ENCODE measurements around the gene CAST.

The CAST gene

DNA sequence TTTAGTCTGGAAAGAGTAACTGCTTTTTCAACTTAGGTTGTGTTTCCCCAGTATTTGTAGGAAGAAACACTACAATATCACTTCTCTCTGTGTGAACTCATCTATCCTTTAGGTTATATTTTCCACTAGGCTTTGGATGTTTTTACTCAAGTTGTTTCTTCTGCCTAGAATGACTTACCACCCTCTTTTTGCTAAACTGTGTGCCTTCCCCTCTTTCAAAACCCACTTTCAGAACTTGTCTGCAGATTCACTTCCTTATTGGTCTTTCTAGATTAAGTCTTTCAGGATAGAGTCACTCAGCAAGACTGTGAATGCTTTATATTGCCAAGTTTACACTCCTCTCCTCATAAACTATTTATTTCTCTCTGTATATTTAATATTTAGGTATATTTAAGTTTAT, 14.2 kb upstream of the CAST start:
- DNase-seq: no peak

DNA sequence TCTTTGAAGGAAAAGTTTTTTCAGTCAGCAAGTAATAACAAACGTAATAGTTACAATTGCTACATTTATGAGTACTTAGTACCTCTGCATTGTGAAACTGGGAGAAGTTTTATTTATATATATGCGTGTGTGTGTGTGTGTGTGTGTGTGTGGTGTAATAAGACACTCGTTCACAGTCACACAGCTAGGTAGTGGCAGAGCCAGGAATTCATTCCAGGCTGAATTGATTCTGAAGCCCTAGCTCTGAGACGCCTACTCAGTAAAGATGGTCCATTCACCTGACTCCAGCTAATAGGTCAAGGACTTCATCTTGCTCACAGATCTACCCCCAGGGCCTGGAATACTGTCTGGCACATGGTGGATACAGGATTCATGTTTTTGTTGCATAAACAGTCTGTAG, 13.6 kb upstream of the CAST start:
- DNase-seq: peak; percentile 45

DNA sequence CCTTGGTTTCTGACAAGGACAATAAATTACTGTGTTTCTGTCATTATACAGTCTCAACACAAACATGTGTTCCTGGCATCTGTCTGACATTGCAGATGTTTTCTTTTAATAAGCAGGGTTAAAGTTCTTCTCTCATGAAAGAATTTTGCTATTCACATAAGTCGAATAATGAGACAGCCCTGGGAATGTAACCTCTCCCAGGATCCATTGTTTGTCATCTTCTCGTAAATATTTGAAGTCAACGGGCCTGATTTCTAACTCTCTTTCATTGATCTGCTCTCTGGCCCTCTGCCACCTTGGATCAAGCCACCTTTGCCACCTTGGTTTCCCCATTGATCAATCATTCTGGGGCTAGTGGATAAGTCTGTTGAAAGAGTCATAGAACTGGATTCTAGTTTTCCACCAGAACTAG, 12.9 kb upstream of the CAST start:
- DNase-seq: no peak

DNA sequence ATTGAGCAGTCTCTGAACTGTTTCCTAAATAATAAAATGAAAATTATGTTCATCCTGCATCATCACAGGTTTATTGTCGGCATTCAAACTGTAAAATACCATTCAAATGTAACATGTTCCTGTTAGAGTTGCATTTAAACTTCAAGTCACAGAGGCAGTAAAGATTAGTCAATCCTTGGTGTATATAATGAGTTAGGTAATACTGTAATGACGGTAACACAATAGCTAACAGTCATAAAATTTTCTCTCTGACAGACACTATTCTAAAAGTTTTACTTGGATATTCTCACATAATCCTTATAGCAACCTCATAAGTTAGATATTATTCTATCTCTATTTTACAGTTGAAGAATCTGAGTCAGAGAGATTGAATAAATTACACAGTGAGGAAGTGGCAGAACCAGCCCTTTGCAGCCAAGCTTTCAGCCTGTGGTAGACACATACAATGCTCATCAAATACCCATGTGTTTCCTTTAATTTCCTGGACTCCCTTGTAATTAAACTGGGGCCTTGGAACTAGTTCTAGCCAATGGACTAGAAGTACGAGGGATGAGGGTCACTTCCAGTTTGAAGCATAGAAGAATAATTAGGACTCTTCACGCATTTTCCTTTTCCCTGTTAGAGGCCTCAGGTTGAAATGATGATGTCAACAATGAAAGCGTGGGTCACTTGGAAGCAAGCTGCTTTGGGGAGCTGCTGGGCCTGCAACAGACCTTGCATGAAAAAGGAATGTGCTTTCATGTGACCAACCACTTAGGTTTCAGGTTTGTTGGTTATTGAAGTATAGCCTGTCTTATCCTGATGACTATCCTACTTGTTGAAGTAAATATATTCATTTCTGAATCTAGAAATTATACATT, 12.3 kb upstream of the CAST start:
- DNase-seq: no peak

DNA sequence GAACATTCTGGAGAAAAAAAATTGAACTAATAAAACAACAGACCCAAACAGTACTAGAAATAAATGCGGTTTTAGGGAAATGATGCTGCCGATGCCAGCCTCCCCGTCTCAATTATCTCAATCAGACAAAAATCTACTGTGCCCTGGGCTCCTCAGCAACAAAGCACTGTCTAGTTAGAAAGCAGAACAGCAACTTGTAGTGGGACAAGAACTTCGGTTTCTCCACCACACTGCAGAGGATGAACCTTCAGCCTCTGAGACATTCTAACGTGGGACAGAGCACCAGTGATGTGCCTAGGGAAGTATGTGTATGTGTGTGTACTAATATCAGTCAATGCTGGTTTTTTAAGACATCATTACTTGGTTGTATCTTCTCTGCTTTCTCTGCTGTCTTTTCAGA, 11.1 kb upstream of the CAST start:
- no peak for DNase-seq

DNA sequence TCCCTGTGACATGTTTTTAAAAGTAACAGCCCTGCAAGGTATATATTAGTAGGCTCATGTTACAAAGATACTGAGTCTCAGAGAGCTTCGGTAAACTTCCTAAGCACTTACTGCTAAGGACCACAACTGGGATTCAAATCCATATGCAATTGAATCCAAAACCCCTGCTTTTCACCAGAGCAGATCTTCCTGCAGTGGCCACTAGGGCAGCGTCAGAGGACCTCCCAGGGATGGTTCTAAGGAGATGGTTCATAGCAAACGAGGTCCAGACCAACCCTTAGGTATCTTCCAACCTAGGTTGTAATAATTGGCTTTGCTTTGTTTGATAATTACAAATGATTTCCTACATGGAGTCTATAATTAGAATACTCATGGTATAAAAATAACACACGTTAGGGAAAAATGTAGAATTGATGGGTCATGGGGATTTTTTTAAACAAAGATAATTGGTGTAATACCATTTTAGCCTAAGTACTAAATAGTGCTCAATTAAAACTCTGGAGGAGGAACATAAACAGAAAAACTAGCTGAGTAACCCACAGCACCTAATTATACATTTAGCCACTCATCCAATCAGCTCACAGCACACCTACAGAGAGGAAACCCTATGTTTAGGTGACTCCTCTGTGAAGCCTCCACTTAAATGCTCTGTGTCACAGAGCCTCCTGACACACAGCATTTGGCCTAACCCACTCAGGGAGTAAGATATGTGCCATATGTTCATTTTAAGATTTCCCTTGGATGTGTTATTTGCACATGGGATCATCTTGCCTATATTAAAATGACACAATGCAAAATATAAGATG, 10.0 kb upstream of the CAST start:
- DNase-seq: no peak

DNA sequence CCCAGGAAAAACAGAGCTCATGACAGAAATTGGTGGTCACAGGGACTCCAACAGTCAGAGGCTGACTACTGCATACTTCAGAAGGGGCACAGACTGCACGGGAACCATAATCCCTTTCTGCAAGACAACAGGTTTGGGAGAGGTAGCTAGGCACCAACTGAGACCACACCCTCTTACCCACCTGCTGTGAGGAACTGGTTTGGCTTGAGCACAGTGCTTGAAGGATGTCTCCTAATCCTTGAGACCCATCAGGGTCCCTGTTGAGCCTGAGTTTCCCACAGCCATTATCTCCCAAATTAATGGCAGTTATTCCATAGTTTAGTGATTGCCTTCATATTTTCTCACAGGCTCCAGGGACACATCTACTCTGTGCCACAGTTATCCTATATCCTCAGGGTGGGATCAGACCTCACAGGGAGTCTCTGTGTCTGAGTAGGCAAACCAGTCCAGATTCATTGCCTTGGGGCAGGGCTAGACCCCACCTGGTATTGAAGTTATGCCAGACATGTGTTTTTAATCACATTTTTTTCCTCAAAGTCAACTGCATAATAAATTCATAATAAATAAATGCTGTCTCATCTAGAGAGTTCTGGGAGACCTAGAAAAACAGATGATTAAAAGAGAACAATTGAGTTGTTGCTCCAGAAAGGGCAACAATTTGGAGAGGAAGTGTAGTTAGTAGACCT, 9.3 kb upstream of the CAST start:
- DNase-seq: peak; percentile 75

DNA sequence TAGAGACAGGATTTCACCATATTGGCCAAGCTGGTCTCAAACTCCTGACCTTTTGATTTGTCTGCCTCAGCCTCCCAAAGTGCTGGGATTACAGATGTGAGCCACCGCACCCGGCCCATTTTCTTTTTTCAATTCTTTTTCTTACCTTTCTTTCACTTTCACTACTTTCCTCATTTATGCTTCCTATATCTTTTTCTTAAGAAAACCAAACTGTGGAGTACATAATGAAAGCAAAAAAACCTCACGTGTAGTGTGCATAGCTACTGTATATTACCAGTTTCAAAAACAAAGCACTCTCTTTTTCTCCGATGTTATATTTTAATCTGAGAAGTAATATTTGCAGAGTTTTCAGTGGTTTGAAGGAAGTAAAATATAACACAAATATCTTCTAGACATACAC, 8.0 kb upstream of the CAST start:
- DNase-seq: no peak

DNA sequence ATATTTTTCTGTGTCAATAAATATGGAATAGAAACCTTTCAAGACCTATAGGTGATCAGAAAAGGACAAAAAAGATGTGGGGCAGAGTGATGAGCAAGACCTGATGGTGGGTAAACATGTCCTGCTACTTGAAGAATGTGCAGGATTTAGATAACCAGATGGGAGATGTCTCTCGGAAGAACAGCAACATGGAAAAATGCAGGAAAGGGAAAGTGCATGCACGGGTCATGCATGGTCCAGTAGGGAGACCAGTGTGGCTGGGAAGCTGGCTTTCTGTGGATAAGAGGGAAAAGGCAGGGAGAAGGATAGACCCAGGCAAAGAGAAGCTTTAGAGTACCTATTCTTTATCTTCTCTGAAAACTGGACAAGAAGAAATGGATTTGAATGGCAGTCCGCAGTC, 7.1 kb upstream of the CAST start:
- no peak for DNase-seq

DNA sequence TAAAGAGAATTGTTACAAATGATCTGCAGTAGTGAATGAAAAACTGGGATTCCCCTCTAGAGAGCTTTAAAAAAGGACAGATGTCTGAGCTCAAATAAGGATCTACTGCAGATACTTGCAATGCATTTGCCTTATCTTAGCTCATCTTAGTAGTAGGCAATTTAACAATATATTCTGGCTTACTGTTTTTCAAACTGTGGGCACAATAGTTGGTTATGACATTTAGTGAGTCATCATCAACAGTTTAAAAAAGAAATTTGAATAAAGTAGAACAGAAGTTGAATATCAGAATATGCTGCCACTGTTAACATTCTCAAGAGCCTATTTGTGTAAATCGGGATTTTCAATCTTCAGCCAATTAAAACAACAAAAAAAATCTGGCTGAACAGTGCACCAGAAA, 6.7 kb upstream of the CAST start:
- no peak for DNase-seq

DNA sequence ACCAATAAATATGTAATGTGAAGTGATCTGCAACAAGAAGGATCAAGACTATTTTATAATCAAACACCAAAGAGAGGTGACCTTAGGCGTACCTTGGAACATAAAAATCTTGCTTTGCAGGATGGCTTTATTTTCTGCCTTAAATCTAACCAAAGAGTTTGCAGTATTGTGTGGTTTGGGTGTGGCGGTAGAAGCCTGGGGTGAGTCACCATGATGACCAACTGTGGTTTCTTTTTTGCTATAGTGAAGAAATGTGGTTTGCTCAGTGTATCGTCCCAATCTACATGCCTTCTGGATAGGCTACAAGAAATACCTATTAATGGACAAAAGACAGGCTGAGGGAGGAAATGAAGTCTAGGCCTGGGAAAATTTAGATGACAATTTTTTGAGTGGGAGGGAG, 5.1 kb upstream of the CAST start:
- DNase-seq: peak; percentile 94

DNA sequence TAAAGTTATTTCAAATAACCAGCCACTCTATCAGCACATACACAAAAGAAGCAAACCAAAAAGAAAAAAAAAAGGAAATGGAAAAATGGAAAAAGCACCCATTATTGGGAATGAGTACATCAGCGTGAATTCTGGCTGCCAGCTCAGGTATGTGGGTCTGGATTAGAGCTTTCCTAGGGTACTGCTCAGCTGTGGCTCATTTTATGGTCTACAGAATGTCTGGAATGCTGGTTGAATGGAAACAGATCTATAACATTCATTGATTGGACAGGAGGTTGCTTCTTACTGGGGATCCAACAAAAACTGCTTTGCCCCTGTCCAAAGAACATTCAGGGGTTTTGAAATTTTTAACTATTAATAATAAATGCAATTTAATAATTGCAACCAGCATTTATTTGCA, 3.9 kb upstream of the CAST start:
- peak; percentile 36 for DNase-seq

DNA sequence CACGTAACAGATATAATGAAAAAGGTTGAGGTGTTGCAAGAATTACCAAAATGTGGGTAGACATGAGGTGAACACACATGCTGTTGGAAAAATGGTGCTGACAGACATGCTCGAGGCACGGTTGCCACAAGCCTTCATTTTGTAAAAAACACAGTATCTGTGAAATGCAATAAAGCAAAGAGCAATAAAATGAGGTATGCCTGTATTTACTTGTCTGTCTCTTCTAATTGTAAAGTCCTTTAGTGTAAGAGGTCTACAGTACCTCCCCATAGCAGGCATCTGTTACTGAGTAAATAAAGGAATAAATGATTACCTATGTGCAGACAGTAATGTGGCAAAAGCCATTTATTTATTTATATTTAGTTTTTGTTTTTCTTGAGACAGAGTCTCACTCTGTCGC, 3.0 kb upstream of the CAST start:
- no peak for DNase-seq

DNA sequence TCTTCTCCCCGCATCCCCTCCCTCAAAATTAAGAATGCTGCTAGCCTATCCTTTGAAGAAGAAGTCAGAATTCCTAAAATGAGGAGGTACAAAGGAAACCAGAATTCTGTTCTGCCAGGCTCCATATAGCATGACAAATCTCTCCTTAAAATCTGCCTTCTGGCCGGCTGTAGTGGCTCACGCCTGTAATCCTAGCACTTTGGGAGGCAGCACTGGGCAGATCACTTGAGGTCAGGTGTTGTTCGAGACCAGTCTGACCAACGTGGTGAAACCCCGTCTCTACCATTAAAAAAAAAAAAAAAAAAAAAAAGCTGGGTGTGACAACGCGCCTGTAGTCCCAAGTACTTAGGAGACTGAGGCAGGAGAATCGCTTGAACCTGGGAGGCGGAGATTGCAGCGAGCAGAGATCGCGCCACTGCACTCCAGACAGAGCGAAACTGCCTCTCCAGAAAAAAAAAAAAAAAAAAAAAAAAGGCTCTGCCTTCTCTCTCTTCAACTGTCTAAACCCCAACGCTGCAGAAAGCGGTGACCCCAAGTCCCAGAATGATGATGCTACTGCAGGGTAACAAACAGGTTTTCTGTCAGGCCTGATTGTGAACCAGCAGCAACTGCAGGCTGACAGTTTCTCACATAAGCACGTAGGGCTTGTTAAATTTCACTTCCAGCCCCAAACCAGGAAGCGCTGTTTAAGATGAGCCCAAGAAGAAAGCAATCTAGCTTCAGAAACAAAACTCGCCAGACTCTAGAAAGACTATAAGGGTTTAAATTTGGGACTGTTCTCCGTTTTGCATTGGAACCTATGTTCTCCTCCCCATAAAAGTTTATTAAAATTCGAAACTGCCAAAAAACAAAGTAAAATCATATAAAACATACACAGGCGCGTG, 963 bp upstream of the CAST start:
- DNase-seq: peak; percentile 49

DNA sequence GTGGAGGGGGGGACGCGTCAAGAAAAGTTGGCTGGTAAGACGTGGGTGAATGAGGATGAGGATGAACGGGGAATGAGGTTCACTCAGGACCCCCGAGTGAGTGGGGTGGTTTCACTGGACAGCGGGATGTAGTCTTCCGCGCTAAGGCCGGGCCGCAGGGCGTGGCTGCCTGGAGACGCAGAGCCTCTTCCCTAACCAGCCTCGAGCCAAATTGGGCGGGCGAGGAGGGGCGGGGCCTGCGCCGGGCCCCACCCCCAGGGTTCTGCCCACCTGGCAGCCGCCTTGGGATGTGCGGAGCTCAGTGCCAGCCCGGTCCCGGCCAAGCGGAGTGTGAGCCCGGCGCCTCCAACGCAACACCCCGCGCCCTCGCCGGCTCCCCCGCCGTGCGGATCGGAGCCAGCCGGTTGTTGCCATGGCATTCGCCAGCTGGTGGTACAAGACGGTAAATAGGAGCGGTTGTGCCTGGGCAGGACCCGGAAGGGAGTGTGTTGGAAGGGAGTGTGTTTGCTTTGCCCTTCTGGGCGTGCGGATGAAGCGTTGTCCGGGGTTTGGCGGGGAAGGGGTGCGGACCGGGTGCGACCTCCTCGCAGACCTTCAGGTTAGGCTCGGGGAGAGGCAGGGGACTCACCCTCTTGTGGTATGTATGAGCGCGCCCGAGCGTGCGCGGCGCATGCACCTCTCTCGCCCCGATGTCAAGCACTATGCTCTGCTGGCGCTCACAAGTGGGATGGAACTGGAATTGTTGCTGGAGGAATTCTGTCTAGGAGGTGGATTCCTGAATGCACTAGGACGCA, 746 bp downstream of the CAST start:
- peak; percentile 82 for DNase-seq

DNA sequence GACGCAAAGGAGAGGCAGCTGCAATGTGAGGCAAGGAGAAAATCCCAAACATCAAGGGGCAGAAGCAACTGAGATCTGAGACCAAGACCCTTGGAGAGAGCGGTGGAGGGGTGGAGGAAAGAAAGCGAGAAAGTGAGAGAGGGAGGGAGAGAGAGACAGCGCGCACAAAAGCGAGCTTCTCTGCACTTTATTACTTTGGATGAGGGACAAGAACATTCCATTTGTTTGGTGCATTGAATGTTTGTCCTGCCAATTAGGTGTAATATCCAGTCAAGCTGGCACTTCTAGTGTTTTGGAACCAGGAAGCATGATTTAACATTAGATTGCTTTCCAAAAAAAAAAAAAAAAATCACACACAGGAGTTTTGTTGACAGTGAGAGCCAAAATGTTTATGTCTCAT, 1.4 kb downstream of the CAST start:
- DNase-seq: no peak

DNA sequence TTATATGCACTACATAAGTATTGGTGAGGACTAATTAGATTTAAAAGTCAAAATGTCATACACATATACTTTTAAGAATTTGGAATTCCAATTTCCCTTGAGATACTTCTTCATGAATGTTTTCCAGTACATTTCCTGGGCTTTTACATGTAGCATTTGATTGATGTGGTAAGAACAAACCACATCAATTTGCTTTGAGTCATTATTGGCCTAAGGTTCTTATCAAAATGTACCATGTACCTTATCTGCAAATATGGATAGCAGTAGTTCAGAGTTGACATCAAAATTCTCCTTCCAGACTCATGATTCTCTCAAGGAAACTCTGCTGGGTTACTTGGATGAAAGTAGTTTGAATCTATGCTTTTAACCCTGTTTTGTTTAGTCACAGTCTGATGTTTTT, 2.5 kb downstream of the CAST start:
- DNase-seq: no peak

DNA sequence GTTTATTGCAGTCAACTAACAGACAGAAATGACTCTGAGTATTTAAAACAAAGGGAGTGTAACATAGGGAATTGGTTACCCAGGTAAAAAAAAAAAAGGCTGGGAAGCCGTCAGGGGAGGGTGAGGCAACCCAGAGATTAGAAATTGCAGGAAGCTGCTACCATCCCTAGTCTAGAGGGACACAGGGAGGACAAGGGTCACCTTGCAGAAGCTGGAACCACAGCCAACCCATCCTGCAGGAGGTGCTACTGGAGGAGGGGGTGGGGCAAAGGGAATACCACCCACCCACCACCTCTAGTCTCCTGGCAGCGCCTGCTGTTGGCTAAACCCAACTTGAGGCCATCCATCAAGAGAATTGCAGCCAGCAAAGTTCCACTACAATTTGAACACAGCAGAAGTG, 6.5 kb downstream of the CAST start:
- no peak for DNase-seq

DNA sequence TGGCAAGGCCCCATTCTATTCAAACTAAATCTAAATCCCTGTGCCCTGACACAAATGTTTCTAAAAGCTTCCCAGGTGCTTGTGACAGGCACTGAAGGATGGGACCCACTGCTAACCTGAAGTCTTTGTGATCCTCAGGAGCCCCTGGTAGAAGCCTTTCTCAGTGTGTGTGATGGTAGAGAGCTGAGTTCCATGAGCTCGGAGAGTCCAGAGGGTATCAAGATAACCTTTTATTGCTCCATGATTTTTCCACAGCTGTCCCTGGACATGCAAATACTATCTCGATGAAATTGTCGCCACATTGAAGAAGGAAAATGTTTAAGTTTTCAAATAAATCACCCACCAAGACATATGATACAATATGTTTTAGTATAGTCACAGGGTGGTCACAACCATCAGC, 7.7 kb downstream of the CAST start:
- no peak for DNase-seq

DNA sequence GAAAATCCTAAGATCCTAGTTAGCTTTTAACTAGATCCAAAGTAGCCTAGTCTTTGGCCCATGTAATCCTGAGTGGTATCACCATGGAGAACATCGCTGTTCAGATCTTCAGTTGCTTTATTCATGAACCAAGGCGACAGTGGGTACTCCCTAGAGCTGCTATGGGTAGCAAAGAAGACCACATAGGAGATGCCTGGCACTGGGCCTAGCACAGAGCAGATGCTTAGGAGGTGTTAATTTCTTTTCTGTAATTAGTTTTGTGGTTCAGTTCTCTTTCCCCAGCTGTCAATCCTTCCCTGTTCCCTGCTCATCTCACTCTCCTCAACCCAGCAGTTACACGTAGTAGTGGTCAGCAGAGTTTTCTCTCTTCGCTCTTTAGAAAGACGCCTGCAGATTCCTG, 9.3 kb downstream of the CAST start:
- no peak for DNase-seq

DNA sequence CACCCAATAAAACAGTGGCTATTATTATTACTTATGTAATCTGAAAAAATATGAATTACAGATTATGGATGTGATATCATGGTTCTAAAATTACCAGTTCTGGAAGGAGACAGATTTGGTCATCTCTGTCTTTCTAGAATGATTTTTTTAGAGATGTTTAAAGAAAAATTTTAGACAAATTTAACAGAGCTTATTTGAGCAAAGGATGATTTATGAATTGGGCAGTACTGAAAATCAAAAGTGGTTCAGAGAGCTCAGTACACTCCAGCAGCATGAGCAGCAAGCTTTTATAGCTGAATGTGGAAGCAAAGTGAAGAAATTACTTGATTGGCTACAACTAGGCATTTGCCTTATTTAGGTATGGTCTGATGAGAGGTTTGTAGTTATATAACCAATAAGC, 11.0 kb downstream of the CAST start:
- DNase-seq: no peak

DNA sequence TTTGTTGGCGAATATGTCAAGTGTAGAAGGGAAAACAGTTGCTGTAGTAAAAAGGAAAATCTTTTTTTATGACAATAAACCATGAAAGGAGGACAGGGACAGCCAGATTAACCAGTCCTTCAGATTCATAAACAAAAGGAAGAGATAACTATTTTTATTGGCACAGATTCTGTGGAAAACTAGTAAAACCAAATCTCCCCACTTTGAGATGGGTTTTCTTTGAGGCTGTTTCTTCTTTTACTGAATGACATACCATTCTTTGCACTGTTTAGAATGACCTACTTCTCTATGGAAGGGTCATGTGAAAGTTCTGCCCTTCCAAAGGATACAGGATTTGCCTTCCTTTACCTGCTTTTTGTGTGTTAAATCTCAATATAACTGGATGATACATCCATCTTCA, 13.7 kb downstream of the CAST start:
- DNase-seq: no peak
